Mesendoderm (in vitro differentiated cells): ENCODE measurements around the gene VRK3.

ENCODE experiments used
- DNase-seq: peaks from one replicate; pipeline ENCODE4 v3.0.0; 2013
- H2AK5ac ChIP-seq: 2 replicates; pipeline ENCODE4 v1.6.1; 2013; ENCODE audit warnings: low read length, inconsistent platforms
- H2BK120ac ChIP-seq: 2 replicates; pipeline ENCODE4 v1.6.1; 2013; ENCODE audit warnings: low read depth, mild to moderate bottlenecking, low read length, moderate library complexity, mixed read lengths
- H2BK15ac ChIP-seq: replicated peaks from 2 replicates; pipeline ENCODE4 v1.6.1; 2013; ENCODE audit warnings: low read depth, mild to moderate bottlenecking, moderate library complexity
- H2BK5ac ChIP-seq: 2 replicates; pipeline ENCODE4 v1.6.1; 2013; ENCODE audit warnings: low read length, inconsistent platforms
- H3K18ac ChIP-seq: 2 replicates; pipeline ENCODE4 v1.6.1; 2013; ENCODE audit warnings: mild to moderate bottlenecking, low read length, mixed read lengths
- H3K23ac ChIP-seq: one replicate; pipeline ENCODE4 v1.6.1; 2013; ENCODE audit warnings: low read length
- H3K27ac ChIP-seq: 2 replicates; pipeline ENCODE4 v1.5.1; 2013; ENCODE audit warnings: low read depth, mild to moderate bottlenecking, inconsistent platforms, low read length, moderate library complexity
- H3K27me3 ChIP-seq: 2 replicates; pipeline ENCODE4 v1.6.1; 2013; ENCODE audit warnings: low read length, control low read depth, mild to moderate bottlenecking, inconsistent platforms; ENCODE audit not compliant: insufficient read depth, poor library complexity
- H3K36me3 ChIP-seq: 2 replicates; pipeline ENCODE4 v1.6.1; 2013; ENCODE audit warnings: low read length, inconsistent platforms; ENCODE audit not compliant: control insufficient read depth, insufficient read depth
- H3K4ac ChIP-seq: one replicate; pipeline ENCODE4 v1.6.1; 2013; ENCODE audit warnings: low read depth, mild to moderate bottlenecking, low read length, moderate library complexity
- H3K4me1 ChIP-seq: 2 replicates; pipeline ENCODE4 v1.6.1; 2013; ENCODE audit warnings: low read depth, low read length, inconsistent platforms; ENCODE audit not compliant: control insufficient read depth
- H3K4me2 ChIP-seq: 2 replicates; pipeline ENCODE4 v1.6.1; 2013; ENCODE audit warnings: low read length
- H3K4me3 ChIP-seq: 2 replicates; pipeline ENCODE4 v1.5.1; 2013; ENCODE audit warnings: mild to moderate bottlenecking, low read length
- H3K56ac ChIP-seq: one replicate; pipeline ENCODE4 v1.6.1; 2013; ENCODE audit warnings: low read length
- H3K79me1 ChIP-seq: 2 replicates; pipeline ENCODE4 v1.6.1; 2013; ENCODE audit warnings: low read length, inconsistent platforms
- H3K79me2 ChIP-seq: 2 replicates; pipeline ENCODE4 v1.6.1; 2013; ENCODE audit warnings: mild to moderate bottlenecking, low read length; ENCODE audit not compliant: control insufficient read depth, insufficient read depth
- H3K9ac ChIP-seq: 2 replicates; pipeline ENCODE4 v1.6.1; 2013; ENCODE audit warnings: low read length, inconsistent platforms
- H4K5ac ChIP-seq: one replicate; pipeline ENCODE4 v1.6.1; 2013; ENCODE audit warnings: low read length
- H4K8ac ChIP-seq: one replicate; pipeline ENCODE4 v1.6.1; 2013; ENCODE audit warnings: low read depth, mild to moderate bottlenecking, control low read depth, low read length, moderate library complexity
- WGBS: extraction: QIAGEN DNeasy Blood & Tissue Kit; methylation state at CpG from one replicate; pipeline ENCODE4 v1.1.7; 2013; ENCODE audit warnings: low lambda C conversion rate, missing lambda C conversion rate; ENCODE audit not compliant: insufficient coverage; ENCODE audit errors: extremely low coverage; 5-methylcytosine and 5-hydroxymethylcytosine counted together

The VRK3 gene

GRCh38 chr19:50026550-50026906 is 1.4 kb upstream of the VRK3 start:
- H3K27me3 ChIP-seq = no peaks in the 10 kb centered on the region
- no CpG with 5 or more reads among the region's 7 CpGs for WGBS

GRCh38 chr19:50025794-50026549 is 800 bp upstream of the VRK3 start, which contains the start of gene ZNF473:
Gene ZNF473, plus strand, starts transcription at chr19:50026005. Its CDS starts 5,078 bp downstream, at chr19:50031083.
- peaks cover 5% of the 10 kb centered on the region for H3K4me1 ChIP-seq
- H2BK15ac ChIP-seq = no peak within 1 kb of the TSS
- peak within 1 kb of the TSS; percentile 7 for H3K18ac ChIP-seq
- no peak within 1 kb of the TSS for H3K27ac ChIP-seq
- WGBS = no CpG with 5 or more reads among the region's 45 CpGs
- no peak within 1 kb of the TSS for H2AK5ac ChIP-seq
- H3K4me3 ChIP-seq = peak within 1 kb of the TSS; percentile 99
- H3K56ac ChIP-seq = peak within 1 kb of the TSS; percentile 98
- H4K5ac ChIP-seq = no peak within 1 kb of the TSS
- peak within 1 kb of the TSS; percentile 56 for H3K23ac ChIP-seq
- peak within 1 kb of the TSS; percentile 95 for H3K4me2 ChIP-seq
- no peak within 1 kb of the TSS for H4K8ac ChIP-seq
- peak within 1 kb of the TSS; percentile 38 for H3K4ac ChIP-seq
- DNase-seq = peak; percentile 98
- peak within 1 kb of the TSS; percentile 95 for H3K9ac ChIP-seq
- H3K79me1 ChIP-seq = peaks cover 26% of the 10 kb centered on the region
- H3K27me3 ChIP-seq = no peaks in the 10 kb centered on the region
- H3K36me3 ChIP-seq = peaks cover 4% of the 10 kb centered on the region
- H3K79me2 ChIP-seq = peaks cover 18% of the 10 kb centered on the region
- no peak within 1 kb of the TSS for H2BK120ac ChIP-seq
- peak within 1 kb of the TSS; percentile 59 for H2BK5ac ChIP-seq

More at GRCh38 chr19:50026550-50026906, 1.4 kb upstream of the VRK3 start:
- H3K4me1 ChIP-seq = peaks cover 5% of the 10 kb centered on the region
- no peak overlapping the region for H2AK5ac ChIP-seq
- H3K4me2 ChIP-seq = no peak overlapping the region
- H3K79me1 ChIP-seq = peaks cover 26% of the 10 kb centered on the region
- peaks cover 18% of the 10 kb centered on the region for H3K79me2 ChIP-seq
- H4K5ac ChIP-seq = no peak overlapping the region
- no peak overlapping the region for H2BK15ac ChIP-seq
- H3K23ac ChIP-seq = no peak overlapping the region
- H3K9ac ChIP-seq = peak overlapping the region; percentile 31
- H2BK5ac ChIP-seq = no peak overlapping the region
- no peak overlapping the region for H3K4ac ChIP-seq
- H2BK120ac ChIP-seq = no peak overlapping the region
- H3K27ac ChIP-seq = no peak overlapping the region
- DNase-seq = no peak
- H3K56ac ChIP-seq = no peak overlapping the region
- no peak overlapping the region for H3K18ac ChIP-seq
- no peak overlapping the region for H3K4me3 ChIP-seq
- H3K36me3 ChIP-seq = peaks cover 6% of the 10 kb centered on the region
- no peak overlapping the region for H4K8ac ChIP-seq

- H3K18ac ChIP-seq = peak overlapping the region; percentile 7
- peak overlapping the region; percentile 98 for H3K56ac ChIP-seq
- peaks cover 18% of the 10 kb centered on the region for H3K79me2 ChIP-seq
- no peak overlapping the region for H4K5ac ChIP-seq
- H3K4ac ChIP-seq = no peak overlapping the region
- peaks cover 21% of the 10 kb centered on the region for H3K79me1 ChIP-seq
- no peak overlapping the region for H2BK15ac ChIP-seq
- no CpG with 5 or more reads among the region's 10 CpGs for WGBS
- no peak overlapping the region for H2BK5ac ChIP-seq
- no peak overlapping the region for H3K27ac ChIP-seq
- DNase-seq = no peak
- no peaks in the 10 kb centered on the region for H3K36me3 ChIP-seq
- peaks cover 5% of the 10 kb centered on the region for H3K4me1 ChIP-seq
- H3K23ac ChIP-seq = no peak overlapping the region
- H3K27me3 ChIP-seq = no peaks in the 10 kb centered on the region
- no peak overlapping the region for H2AK5ac ChIP-seq
- peak overlapping the region; percentile 95 for H3K9ac ChIP-seq
- H4K8ac ChIP-seq = no peak overlapping the region
- peak overlapping the region; percentile 99 for H3K4me3 ChIP-seq
- H2BK120ac ChIP-seq = no peak overlapping the region
- H3K4me2 ChIP-seq = peak overlapping the region; percentile 95
Measured at GRCh38 chr19:50024719-50025021, 502 bp downstream of the VRK3 start.

GRCh38 chr19:50022823-50023222 is 2.3 kb downstream of the VRK3 start:
- no CpG with 5 or more reads among the region's 7 CpGs for WGBS
- no peaks in the 10 kb centered on the region for H3K27me3 ChIP-seq
- no peak overlapping the region for H2BK15ac ChIP-seq

GRCh38 chr19:50020481-50020880 is 4.7 kb downstream of the VRK3 start:
- H3K79me2 ChIP-seq = peaks cover 3% of the 10 kb centered on the region
- no peak overlapping the region for H3K18ac ChIP-seq
- no peak overlapping the region for H2BK120ac ChIP-seq
- H3K27ac ChIP-seq = no peak overlapping the region
- WGBS = no CpG with 5 or more reads among the region's 6 CpGs
- no peak overlapping the region for H3K4ac ChIP-seq
- H2BK5ac ChIP-seq = no peak overlapping the region
- H3K27me3 ChIP-seq = no peaks in the 10 kb centered on the region
- H3K79me1 ChIP-seq = peaks cover 9% of the 10 kb centered on the region
- H2BK15ac ChIP-seq = no peak overlapping the region
- no peak overlapping the region for H3K56ac ChIP-seq
- H4K8ac ChIP-seq = no peak overlapping the region
- H3K4me1 ChIP-seq = peaks cover 5% of the 10 kb centered on the region
- H3K4me3 ChIP-seq = no peak overlapping the region
- no peak overlapping the region for H3K4me2 ChIP-seq
- no peak for DNase-seq
- H3K9ac ChIP-seq = no peak overlapping the region
- no peak overlapping the region for H4K5ac ChIP-seq
- H3K36me3 ChIP-seq = peaks cover 1% of the 10 kb centered on the region
- H2AK5ac ChIP-seq = no peak overlapping the region
- H3K23ac ChIP-seq = no peak overlapping the region

More at GRCh38 chr19:50022823-50023222, 2.3 kb downstream of the VRK3 start:
- Histone ChIP-seq H3K79me1 (peaks cover 20% of the 10 kb centered on the region), H2AK5ac (no peak overlapping the region), H4K5ac (no peak overlapping the region), H3K36me3 (no peaks in the 10 kb centered on the region), H3K23ac (no peak overlapping the region), H3K56ac (no peak overlapping the region), H3K18ac (no peak overlapping the region), H2BK120ac (no peak overlapping the region), H3K4me2 (no peak overlapping the region), H3K27ac (no peak overlapping the region), H3K4me1 (peaks cover 5% of the 10 kb centered on the region), H3K9ac (no peak overlapping the region), H4K8ac (no peak overlapping the region), H3K4ac (no peak overlapping the region), H2BK5ac (no peak overlapping the region), H3K4me3 (no peak overlapping the region), H3K79me2 (peaks cover 16% of the 10 kb centered on the region)
- DNase-seq = no peak
